Right renal cortex interstitium (tissue), 3 donors: ENCODE data around the gene ZBTB25. TPM values are rescaled to one million over a fixed set of nuclear protein-coding genes. Genes with fewer than 3 reads are reported as not detected.

Source experiments
- DNase-seq, 3 donors: peaks; one replicate each; pipeline ENCODE4 v3.0.0-alpha.2; 2013; ENCODE audit warnings: low read depth in 3 of 3, low spot score in 2 of 3
- polyA plus RNA-seq, 3 donors: library from polyadenylated mRNA; unstranded; fragments of 120-200 nt; gene quantifications; one replicate each; pipeline ENCODE4 v1.2.1, GENCODE V29; 2013; ENCODE audit not compliant: insufficient read length in 3 of 3

Gene ZBTB25, protein sequence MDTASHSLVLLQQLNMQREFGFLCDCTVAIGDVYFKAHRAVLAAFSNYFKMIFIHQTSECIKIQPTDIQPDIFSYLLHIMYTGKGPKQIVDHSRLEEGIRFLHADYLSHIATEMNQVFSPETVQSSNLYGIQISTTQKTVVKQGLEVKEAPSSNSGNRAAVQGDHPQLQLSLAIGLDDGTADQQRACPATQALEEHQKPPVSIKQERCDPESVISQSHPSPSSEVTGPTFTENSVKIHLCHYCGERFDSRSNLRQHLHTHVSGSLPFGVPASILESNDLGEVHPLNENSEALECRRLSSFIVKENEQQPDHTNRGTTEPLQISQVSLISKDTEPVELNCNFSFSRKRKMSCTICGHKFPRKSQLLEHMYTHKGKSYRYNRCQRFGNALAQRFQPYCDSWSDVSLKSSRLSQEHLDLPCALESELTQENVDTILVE
- 1 to 10 TPM; 7.4 to 8.3 (median 7.9) TPM for polyA plus RNA-seq

DNA sequence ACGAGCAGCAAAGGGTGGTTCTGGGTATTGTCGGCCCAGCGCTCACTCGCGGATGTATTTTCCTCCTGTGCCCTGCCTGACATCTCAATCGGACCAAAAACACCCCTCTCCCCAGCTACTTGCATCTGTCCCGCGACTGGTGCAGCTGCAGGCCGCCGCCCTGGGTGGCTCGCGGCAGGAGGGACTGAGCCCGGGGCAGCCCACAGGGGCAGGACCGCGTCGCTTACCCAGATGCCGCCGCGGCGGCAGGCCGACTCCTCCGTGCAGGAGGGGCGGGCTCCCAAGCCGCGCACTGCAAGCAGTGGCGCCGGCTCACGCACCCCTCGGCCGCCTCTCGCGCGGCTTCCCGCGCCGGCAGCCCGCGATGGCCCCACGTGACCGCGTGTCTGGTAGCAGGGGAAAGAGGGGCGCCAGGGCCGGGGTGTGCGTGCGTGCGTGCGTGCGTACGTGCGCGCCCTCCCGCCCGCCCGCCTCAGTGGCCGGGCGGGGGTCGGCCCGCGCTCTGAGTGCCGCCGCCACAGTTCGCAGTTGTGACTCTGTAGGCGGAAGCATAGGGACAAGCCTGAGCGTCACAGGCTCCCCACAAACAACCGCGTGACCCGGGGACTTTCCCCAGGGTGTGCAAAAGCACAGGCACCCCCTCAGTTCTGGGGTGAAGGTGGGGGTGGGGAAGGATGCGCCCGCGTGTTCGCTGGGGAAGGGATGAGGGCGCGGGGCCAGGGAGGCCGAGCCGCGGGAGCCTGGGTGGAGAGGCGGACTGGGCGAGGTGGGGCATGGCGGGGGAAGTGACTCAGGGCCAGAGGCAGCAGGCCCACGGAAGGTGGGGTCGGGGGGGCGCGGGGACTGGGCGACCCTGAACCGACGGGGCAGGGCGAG lies at the start of gene ZBTB25:
ZBTB25 (minus strand) TSS at position 405 of the 876 bp plus-strand sequence. CDS start 13,305 bp downstream, outside the sequence.
- peak; percentile 57 to 81 (median 73) for DNase-seq

DNA sequence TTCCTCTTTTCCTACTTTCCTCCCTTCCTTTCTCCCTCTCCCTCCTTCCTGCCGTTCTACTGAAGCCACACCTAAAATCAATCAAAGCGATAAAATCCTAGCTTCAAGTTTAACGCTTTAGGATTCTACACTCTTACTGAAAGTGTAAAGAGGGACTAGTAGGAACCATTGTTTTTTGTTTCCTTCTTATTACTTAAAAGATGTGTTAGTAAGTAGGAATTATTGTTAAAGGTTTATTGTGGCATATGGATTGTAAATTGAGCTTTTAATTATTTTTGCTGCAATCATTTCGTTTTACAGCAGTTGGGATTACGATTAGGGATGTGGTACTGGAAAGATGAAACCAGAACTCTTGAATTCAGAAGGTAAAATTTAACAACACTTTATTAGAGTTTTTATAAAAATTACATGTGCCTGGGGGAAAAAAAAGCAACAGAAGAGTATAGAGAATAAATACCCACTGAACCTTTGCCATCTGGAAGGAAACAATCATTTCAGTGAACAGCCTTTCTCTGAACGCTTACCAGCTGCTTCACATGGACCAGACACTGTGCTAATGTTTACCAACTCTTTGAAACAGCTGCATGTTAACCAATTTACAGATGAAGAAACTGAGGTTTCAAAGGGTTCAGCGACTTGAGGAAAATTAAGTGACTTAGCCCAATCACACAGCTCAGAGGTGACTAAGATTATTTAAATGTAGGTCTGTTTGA lies 47.1 kb upstream of the ZBTB25 start:
- no peak for DNase-seq

DNA sequence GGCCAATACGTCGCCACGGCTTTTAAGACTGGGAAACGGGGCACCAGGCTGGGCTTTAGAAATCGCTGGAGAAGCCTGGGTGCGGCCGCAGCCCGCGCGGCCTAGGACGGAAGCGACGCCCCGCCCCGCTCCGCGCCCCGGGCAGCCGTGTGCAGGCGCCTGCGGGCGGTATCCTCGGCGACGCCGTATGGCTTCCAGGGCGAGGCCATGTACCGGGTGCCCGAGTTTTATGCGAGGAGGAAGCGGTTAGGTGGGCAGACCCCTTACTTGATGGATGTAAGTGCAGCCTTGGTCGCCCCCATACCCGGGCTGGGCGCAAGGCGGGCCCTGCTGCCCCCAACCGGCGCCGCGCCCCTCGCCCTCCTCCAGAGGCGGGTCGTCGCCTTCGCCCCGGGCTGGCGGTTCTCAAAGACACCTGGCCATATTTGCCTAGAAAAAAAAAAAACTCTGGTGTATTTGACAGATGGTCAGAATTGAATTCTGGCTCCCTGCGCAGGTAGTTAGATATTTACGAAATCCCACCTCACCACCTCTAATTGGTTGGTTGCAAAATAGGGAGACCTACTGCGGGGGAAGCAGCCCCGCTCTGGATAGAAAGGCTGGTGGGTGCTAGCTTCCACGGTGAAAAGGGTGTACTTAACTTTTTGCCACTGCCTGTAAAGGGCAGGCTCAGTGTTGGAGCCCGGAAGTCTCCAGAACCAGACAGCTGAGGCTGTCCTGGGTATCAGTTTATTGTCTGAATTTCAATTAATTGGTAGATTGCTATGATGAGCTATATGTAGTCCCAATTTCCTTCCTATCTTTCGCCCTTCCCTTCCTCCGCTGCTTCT lies 46.4 kb upstream of the ZBTB25 start, which contains the start of gene PPP1R36:
PPP1R36 (plus strand) TSS at position 171 of the 830 bp plus-strand sequence; CDS start at position 208, 37 bp downstream.
- DNase-seq = no peak

DNA sequence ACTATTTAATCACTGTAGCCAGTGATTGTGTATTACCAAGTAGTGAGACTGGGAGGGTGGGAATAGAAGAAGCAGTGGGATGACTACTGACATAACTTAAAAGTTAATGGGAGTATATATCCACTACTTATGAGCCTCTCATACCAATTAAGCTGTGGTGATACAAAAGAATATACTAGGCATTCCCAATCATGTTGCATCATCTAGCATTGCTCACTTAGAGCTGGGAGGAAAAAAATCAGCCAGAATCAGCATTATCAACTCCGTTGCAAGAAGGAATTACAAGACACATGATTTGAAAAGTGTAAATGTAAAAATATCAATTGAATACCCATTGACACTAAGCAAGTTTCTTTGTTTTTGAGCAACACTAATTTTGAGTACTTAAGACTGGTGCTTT lies 45.4 kb upstream of the ZBTB25 start:
- DNase-seq = no peak

DNA sequence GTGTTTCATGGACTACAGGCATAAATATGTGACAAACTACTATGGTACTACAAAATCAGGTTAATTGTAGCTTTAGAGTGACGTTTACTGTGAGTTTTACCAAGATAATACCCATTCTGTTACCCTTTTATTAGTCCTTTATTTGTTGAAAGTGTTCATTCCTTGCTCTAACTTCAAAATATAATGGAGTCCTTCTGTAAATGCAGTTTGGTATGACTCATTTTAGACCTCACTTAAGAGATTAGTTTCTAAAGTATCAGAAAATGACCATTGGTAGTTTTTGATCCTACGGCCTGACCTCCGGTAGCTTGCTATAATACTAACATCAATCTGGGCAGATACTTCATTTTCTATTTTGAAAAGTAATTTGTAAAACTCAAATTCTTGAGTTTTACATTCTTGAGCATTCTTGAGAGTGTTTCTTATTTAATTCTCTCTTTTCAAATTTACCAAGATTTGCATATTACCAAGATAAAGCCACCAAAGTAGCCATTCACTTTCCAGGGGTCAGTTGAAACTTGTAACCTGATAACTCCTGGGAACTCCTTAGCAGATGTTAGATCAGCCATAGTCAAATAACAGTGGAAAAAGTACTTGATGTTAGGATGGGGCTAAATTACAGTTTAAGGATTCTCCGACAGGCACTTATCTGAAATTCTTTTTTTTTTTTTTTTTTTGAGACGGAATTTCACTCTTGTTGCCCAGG lies 41.1 kb upstream of the ZBTB25 start:
- no peak for DNase-seq

DNA sequence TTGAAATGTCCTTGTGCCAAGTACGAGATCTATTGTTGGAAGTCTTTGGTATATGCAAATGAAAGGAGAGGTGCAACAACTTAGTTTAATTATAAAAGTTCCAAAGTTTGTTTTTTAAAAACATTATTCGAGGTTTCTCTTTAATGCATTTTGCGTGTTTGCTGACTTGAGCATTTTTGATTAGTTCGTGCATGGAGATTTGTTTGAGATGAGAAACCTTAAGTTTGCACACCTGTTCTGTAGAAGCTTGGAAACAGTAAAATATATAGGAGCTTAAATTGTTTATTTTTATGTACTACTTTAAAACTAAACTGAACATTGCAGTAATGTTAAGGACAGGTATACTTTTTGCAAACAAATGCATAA lies 39.2 kb upstream of the ZBTB25 start:
- DNase-seq = no peak

DNA sequence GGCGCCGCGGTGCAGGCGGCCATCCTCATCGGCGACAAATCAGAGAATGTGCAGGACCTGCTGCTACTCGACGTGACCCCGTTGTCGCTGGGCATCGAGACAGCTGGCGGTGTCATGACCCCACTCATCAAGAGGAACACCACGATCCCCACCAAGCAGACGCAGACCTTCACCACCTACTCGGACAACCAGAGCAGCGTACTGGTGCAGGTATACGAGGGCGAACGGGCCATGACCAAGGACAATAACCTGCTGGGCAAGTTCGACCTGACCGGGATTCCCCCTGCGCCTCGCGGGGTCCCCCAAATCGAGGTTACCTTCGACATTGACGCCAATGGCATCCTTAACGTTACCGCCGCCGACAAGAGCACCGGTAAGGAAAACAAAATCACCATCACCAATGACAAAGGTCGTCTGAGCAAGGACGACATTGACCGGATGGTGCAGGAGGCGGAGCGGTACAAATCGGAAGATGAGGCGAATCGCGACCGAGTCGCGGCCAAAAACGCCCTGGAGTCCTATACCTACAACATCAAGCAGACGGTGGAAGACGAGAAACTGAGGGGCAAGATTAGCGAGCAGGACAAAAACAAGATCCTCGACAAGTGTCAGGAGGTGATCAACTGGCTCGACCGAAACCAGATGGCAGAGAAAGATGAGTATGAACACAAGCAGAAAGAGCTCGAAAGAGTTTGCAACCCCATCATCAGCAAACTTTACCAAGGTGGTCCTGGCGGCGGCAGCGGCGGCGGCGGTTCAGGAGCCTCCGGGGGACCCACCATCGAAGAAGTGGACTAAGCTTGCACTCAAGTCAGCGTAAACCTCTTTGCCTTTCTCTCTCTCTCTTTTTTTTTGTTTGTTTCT lies 38.6 kb upstream of the ZBTB25 start:
- DNase-seq = no peak

DNA sequence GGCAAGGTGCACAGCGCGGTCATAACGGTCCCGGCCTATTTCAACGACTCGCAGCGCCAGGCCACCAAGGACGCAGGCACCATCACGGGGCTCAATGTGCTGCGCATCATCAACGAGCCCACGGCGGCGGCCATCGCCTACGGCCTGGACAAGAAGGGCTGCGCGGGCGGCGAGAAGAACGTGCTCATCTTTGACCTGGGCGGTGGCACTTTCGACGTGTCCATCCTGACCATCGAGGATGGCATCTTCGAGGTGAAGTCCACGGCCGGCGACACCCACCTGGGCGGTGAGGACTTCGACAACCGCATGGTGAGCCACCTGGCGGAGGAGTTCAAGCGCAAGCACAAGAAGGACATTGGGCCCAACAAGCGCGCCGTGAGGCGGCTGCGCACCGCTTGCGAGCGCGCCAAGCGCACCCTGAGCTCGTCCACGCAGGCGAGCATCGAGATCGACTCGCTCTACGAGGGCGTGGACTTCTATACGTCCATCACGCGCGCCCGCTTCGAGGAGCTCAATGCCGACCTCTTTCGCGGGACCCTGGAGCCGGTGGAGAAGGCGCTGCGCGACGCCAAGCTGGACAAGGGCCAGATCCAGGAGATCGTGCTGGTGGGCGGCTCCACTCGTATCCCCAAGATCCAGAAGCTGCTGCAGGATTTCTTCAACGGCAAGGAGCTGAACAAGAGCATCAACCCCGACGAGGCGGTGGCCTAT lies 37.8 kb upstream of the ZBTB25 start:
- DNase-seq = no peak

DNA sequence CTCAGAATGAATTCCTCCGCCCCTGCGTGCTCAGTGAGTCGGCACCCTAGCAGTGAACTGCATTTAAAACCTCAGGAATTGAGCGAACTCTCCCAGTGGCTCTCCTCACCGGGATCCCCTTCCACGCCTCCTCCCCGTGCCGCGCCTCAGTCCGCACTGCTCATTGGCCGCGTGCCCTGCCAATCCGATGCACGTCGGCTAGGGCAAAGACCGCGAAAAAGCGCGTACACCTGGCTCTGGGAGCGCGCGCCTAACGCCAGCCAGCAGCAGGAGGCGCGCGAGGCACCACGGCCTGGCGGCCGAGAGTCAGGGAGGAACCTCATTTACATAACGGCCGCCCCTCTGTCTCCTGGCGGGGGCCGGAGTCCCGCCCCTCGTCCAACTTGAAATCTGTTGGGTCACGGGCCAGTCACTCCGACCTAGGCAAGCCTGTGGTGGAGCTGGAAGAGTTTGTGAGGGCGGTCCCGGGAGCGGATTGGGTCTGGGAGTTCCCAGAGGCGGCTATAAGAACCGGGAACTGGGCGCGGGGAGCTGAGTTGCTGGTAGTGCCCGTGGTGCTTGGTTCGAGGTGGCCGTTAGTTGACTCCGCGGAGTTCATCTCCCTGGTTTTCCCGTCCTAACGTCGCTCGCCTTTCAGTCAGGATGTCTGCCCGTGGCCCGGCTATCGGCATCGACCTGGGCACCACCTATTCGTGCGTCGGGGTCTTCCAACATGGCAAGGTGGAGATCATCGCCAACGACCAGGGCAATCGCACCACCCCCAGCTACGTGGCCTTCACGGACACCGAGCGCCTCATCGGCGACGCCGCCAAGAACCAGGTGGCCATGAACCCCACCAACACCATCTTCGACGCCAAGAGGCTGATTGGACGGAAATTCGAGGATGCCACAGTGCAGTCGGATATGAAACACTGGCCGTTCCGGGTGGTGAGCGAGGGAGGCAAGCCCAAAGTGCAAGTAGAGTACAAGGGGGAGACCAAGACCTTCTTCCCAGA lies 36.9 kb upstream of the ZBTB25 start, which contains the start of gene HSPA2:
HSPA2 (plus strand) TSS at position 534 of the 995 bp plus-strand sequence; CDS start at position 643, 109 bp downstream.
- DNase-seq = peak; percentile 94 to 99 (median 97)

DNA sequence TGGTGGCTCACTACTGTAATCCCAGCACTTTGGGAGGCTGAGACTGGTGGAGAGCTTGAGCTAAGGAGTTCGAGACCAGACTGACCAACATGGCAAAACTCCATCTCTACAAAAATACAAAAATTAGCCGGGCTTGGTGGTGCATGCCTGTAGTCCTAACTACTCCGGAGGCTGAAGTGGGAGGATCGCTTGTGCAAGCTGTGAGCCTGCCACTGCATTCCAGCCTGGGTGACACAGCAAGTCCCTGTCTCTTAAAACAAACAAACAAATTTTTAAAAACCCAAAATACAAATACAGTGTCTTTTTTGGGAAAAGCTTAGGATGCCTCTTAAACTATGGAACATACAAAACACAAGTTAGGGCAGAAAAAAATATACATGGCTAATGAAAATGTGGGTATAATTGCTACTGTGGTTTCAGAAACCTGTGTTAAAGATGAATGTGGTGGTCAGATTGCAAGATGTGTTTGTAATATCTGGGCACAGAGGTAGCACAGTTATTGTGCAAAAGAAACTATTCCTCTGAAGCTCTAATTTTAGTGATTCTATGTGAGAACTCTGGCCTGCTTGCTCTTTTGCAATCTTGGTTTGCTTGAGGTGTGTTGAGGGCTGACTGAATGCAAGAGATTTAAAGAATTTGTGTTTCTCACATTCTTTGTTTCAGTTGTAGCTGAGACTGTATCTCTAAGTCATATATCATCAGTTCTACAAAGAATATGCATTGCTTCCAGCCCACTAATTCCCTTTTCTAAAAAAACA lies 33.0 kb upstream of the ZBTB25 start:
- no peak for DNase-seq

DNA sequence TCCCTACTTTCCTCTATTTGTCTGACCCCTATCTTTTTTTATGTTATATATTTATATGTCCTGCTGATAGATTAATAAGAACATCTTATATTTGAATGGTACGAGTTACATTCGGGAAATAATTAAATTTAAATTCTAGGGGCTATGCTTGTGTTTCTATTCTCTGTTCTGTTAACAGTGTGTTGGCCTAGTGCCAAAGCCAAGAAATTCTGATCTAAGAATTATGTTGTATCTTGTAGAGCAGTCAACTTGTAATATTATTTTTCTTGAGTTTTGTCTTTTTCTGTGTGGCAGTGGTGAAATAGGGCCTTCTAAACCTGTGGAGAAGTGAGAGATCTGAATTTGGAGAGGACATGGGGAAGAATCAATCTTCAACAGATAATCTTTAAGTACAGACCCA lies 27.9 kb upstream of the ZBTB25 start:
- DNase-seq = no peak

DNA sequence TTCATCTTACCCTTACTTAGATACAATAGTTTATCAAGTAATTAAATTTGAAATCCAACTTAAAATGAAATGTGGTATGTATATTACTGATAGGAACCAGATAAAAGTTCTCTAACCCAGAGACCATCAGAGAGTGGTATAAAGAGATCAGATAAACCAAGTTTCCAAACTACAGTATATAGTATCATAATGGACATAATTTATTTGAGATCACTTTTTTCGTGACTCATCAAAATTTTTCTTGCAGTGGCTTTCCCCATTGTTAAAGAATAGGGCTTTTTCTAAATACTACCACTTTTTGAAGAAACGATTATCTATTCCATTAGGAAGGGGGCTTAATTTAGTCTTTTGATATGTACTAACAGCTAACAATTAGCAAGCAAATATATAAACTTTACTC lies 21.7 kb upstream of the ZBTB25 start:
- no peak for DNase-seq

DNA sequence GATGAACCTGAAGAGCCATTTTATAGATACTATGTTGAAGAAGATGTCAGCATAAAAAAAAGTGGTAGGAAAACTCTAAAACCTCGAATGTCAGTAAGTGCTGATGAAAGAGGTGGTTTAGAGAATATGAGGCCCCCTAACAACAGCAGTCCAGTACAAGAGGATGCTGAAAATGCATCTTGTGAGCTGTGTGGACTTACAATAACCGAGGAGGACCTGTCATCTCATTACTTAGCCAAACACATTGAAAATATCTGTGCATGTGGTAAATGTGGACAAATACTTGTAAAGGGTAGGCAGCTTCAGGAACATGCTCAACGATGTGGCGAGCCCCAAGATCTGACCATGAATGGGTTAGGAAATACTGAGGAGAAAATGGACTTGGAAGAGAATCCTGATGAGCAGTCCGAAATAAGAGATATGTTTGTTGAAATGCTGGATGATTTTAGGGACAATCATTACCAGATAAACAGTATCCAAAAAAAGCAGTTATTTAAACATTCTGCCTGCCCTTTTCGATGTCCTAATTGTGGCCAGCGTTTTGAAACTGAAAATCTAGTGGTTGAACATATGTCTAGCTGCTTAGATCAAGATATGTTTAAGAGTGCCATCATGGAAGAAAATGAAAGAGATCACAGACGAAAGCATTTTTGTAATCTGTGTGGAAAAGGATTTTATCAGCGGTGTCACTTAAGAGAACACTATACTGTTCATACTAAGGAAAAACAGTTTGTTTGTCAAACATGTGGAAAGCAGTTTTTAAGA lies 19.1 kb upstream of the ZBTB25 start:
- no peak for DNase-seq

DNA sequence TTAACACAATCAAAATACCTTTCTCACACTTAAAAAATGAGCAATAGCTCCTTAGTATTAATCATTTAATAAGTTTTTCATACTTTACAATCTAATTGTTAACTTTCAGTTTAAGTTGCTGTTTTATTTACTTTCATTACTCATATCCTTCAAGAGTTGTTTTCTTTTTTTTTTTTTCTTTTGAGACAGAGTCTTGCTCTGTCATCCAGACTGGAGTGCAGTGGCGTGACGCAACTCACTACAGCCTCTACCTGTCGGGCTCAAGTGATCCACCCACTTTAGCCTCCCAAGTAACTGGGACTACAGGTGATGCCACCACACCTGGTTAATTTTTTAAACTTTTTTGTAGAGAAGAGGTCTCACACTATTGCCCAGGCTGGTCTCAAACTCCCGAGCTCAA lies 17.1 kb upstream of the ZBTB25 start:
- no peak for DNase-seq

DNA sequence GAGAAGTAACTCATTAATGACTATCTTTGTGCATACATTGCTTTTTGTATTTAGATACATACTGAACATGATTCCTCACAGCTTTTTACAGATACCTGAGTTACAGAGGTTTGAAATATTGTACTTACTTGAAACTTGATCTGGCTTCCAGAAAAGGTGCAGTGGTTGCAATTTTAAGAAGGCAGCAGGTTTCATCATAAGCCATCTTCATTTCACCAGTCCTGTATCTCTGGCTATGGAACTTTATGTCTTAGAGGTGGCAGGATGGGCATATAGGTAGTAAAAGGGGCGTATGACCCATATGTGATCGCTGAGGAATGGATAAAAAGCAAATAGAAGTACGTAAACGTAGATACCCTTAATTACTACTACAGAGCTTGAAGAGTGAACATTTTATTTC lies 14.6 kb upstream of the ZBTB25 start:
- DNase-seq = no peak
